ENCODE data around the gene MOSMO.

- TF ChIP-seq, protein P1, sequence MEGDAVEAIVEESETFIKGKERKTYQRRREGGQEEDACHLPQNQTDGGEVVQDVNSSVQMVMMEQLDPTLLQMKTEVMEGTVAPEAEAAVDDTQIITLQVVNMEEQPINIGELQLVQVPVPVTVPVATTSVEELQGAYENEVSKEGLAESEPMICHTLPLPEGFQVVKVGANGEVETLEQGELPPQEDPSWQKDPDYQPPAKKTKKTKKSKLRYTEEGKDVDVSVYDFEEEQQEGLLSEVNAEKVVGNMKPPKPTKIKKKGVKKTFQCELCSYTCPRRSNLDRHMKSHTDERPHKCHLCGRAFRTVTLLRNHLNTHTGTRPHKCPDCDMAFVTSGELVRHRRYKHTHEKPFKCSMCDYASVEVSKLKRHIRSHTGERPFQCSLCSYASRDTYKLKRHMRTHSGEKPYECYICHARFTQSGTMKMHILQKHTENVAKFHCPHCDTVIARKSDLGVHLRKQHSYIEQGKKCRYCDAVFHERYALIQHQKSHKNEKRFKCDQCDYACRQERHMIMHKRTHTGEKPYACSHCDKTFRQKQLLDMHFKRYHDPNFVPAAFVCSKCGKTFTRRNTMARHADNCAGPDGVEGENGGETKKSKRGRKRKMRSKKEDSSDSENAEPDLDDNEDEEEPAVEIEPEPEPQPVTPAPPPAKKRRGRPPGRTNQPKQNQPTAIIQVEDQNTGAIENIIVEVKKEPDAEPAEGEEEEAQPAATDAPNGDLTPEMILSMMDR (IDR thresholded peaks at IDR 0.05 in 8 of 11, conservative IDR thresholded peaks at IDR 0.05 in 3 of 11): peak in 3 of 11 experiments; percentile 1 to 13 (median 2)
- TF ChIP-seq POLR2AphosphoS5 (IDR thresholded peaks at IDR 0.05) (no peak), POLR2A (IDR thresholded peaks at IDR 0.05) (no peak)
These were observed 91.5 kb downstream of the MOSMO start for GRCh38 chr16:22099256-22099975.
